Activated T-cell treated with anti-CD3 and anti-CD28 coated beads, Interleukin-2, amount 50 U/mL, for 72 hours (primary cell): Measurements from ENCODE around the gene MPV17L. TPM values are rescaled to one million over a fixed set of nuclear protein-coding genes. Genes with fewer than 3 reads are reported as not detected.
"Not testable (repeated sequence)": the region's sequence is repeated elsewhere in the genome, so short reads cannot be mapped to it uniquely, and the experiment has no call there.

ENCODE experiments used
- ATAC-seq, 2 donors: fragments of 150-1000 bp; cut with Tn5 transposase; replicated peaks in 1 of 2; 2 replicates each; pipeline ENCODE4 v1.10.0; 2021; ENCODE audit warnings: moderate library complexity in 2 of 2, mild to moderate bottlenecking in 1 of 2
- DNase-seq, 2 donors: peaks; one replicate each; pipeline ENCODE4 v3.0.0; 2021 to 2022; ENCODE audit warnings: mixed read lengths in 1 of 2
- H3K27ac Mint-ChIP-seq: one replicate; pipeline ENCODE4 v1.8.0; 2022; ENCODE audit warnings: mild to moderate bottlenecking, moderate library complexity, mixed read lengths
- H3K27me3 Mint-ChIP-seq: one replicate; pipeline ENCODE4 v1.8.0; 2022; ENCODE audit warnings: low read depth, mixed read lengths
- H3K36me3 Mint-ChIP-seq, 2 donors: one replicate each; pipeline ENCODE4 v1.8.0; 2022; ENCODE audit warnings: mixed read lengths in 2 of 2, mild to moderate bottlenecking in 1 of 2; ENCODE audit not compliant: insufficient read depth in 2 of 2
- H3K4me1 Mint-ChIP-seq: one replicate; pipeline ENCODE4 v1.8.0; 2022; ENCODE audit warnings: low read depth, mixed read lengths
- H3K4me3 Mint-ChIP-seq, 2 donors: one replicate each; pipeline ENCODE4 v1.8.0; 2022; ENCODE audit warnings: mild to moderate bottlenecking in 2 of 2, mixed read lengths in 2 of 2, moderate library complexity in 2 of 2
- H3K9me3 Mint-ChIP-seq, 2 donors: one replicate each; pipeline ENCODE4 v1.8.0; 2022; ENCODE audit warnings: mixed read lengths in 2 of 2
- total RNA-seq, 2 donors: library from RNA; stranded (reverse); gene quantifications; one replicate each; pipeline ENCODE4 v1.2.3, GENCODE V29; 2022

The MPV17L gene
- total RNA-seq, 2 donors from 2014 or later: 0.05 to 0.17 TPM

- H3K36me3 Mint-ChIP-seq, H3K4me1 Mint-ChIP-seq, DNase-seq, H3K9me3 Mint-ChIP-seq, ATAC-seq, H3K4me3 Mint-ChIP-seq, H3K27ac Mint-ChIP-seq: not testable (repeated sequence)
- H3K27me3 Mint-ChIP-seq: peaks cover 16% of the 10 kb centered on the region
Measured at GRCh38 chr16:15421696-15422095, 26.1 kb downstream of the MPV17L start.

GRCh38 chr16:15422222-15422621 lies 26.7 kb downstream of the MPV17L start:
- Mint-ChIP-seq H3K27me3 (peaks cover 18% of the 10 kb centered on the region), H3K36me3 (no peaks in the 10 kb centered on the region), H3K4me3 (no peak overlapping the region), H3K4me1 (no peaks in the 10 kb centered on the region), H3K27ac (no peak overlapping the region), H3K9me3 (no peaks in the 10 kb centered on the region)
- ATAC-seq (no peak), DNase-seq (no peak)

DNA sequence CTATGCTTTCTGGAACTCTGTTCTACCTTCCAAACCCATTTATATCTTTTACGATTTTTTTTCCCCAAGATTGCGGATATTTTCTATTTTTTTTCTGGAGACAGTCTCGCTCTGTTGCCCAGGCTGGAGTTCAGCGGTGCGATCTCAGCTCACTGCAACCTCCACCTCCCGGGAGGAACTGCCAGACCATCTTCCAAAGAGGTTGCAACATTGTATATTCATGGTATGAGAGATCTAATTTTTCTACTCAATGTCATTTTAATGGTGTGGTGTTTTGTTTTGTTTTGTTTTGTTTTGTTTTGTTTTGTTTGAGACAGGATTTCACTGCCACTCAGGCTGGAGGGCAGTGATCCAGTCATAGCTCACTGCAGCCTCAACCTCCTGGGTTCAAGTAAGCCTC lies 30.3 kb downstream of the MPV17L start:
- Mint-ChIP-seq H3K9me3 (no peaks in the 10 kb centered on the region), H3K36me3 (no peaks in the 10 kb centered on the region), H3K4me1 (no peaks in the 10 kb centered on the region), H3K27me3 (peaks cover 18% of the 10 kb centered on the region), H3K27ac (no peak overlapping the region), H3K4me3 (no peak overlapping the region)
- DNase-seq (no peak), ATAC-seq (no peak)

DNA sequence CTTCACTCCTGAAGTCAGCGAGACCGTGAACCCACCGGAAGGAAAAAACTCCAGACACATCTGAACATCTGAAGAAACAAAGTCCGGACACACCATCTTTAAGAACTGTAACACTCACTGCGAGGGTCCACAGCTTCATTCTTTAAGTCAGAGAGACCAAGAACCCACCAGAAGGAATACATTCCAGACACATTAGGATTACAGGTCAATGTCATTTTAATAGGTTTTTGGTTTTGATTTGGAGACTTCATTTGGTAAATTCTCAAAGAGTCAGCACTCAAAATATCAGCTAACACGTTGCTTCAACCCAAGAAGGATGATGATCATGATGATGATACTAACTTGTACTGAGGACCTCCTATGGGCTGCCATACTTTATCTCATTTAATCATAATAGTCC lies 31.2 kb downstream of the MPV17L start:
- no peak overlapping the region for H3K4me3 Mint-ChIP-seq
- no peaks in the 10 kb centered on the region for H3K4me1 Mint-ChIP-seq
- ATAC-seq (no peak), DNase-seq (no peak)
- no peaks in the 10 kb centered on the region for H3K9me3 Mint-ChIP-seq
- H3K27me3 Mint-ChIP-seq: peaks cover 16% of the 10 kb centered on the region
- no peak overlapping the region for H3K27ac Mint-ChIP-seq
- H3K36me3 Mint-ChIP-seq: no peaks in the 10 kb centered on the region

GRCh38 chr16:15427648-15428239 lies 32.2 kb downstream of the MPV17L start:
- H3K27ac Mint-ChIP-seq: no peak overlapping the region
- H3K4me3 Mint-ChIP-seq: no peak overlapping the region
- peaks cover 10% of the 10 kb centered on the region for H3K27me3 Mint-ChIP-seq
- peak; percentile 66 to 69 for ATAC-seq
- DNase-seq: peak; percentile 52 to 57
- H3K9me3 Mint-ChIP-seq: no peaks in the 10 kb centered on the region
- H3K36me3 Mint-ChIP-seq: no peaks in the 10 kb centered on the region
- no peaks in the 10 kb centered on the region for H3K4me1 Mint-ChIP-seq

- ATAC-seq, H3K27ac Mint-ChIP-seq, DNase-seq, H3K36me3 Mint-ChIP-seq, H3K4me3 Mint-ChIP-seq, H3K9me3 Mint-ChIP-seq: not testable (repeated sequence)
- peaks cover 19% of the 10 kb centered on the region for H3K4me1 Mint-ChIP-seq
- peaks cover 38% of the 10 kb centered on the region for H3K27me3 Mint-ChIP-seq
Measured at GRCh38 chr16:15430884-15431283, 35.3 kb downstream of the MPV17L start.

DNA sequence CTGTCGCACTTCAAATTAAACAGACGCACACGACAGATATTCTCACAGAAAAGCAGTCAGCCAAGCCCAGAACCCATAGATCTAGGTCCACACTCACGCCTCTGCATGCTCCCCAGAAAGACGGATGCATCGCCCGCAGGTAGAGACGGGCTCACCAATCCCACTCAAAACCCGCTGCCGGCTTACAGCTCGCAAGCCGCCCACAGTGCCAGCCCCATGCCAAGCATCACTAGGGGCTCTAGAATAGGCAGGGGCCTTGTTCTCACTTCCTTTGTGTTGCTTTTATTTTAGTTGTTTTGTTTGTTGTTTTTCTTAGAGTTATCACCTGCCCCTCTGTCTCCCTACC lies 38.5 kb downstream of the MPV17L start:
- H3K36me3 Mint-ChIP-seq: peaks cover 0 to 2% of the 10 kb centered on the region in 2 donors
- H3K27ac Mint-ChIP-seq: no peak overlapping the region
- ATAC-seq: peak; percentile 53 to 56
- peaks cover 21% of the 10 kb centered on the region for H3K4me1 Mint-ChIP-seq
- no peaks in the 10 kb centered on the region for H3K9me3 Mint-ChIP-seq
- DNase-seq: no peak
- peak overlapping the region; percentile 92 to 95 for H3K4me3 Mint-ChIP-seq
- peaks cover 37% of the 10 kb centered on the region for H3K27me3 Mint-ChIP-seq

GRCh38 chr16:15434425-15435215 lies 39.1 kb downstream of the MPV17L start, which contains the start of gene BMERB1:
Gene BMERB1, plus strand, starts transcription at chr16:15434588. Its CDS starts 66 bp downstream, at chr16:15434654.
- Mint-ChIP-seq H3K4me3 (peak within 1 kb of the TSS; percentile 92 to 95), H3K4me1 (peaks cover 21% of the 10 kb centered on the region), H3K27ac (peak within 1 kb of the TSS; percentile 86), H3K27me3 (peaks cover 37% of the 10 kb centered on the region), H3K9me3 (no peaks in the 10 kb centered on the region), H3K36me3 (peaks cover 0 to 2% of the 10 kb centered on the region in 2 donors)
- ATAC-seq (peak; percentile 92 to 96), DNase-seq (peak; percentile 78 to 85)

DNA sequence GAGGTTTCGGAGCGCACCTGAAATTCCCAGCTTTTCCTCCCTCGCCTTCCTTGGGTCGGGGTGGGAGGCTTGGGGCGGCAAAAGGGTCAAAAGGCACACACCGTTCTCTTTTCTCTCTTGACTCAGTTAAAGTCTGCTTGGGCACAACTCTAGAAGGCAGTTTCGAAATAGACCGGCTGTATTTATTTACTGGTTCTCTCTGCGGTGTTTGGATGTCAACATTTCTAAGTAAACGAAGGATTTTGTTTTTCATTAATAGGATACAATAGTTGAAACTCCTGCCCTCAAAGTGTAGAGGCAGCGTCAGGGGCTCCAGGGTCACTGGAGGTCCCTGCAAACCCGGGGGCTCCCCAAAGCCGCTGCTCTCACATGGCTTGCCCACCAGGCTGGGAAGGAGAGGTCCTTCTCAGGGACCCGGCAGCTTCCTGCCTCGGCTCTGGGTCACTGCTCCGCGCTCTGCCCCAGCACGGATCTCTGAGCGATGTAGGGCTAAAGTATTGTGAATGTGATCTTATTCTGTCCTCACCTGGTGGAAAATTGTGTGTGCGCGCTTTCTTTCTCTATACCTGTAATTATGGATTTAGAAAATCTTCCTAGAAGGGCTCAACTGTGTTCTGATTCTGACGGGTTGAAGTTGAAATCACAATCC lies 39.8 kb downstream of the MPV17L start:
- Mint-ChIP-seq H3K27me3 (peaks cover 37% of the 10 kb centered on the region), H3K4me3 (peak overlapping the region; percentile 92 to 95), H3K4me1 (peaks cover 21% of the 10 kb centered on the region), H3K9me3 (no peaks in the 10 kb centered on the region), H3K36me3 (peaks cover 0 to 2% of the 10 kb centered on the region in 2 donors), H3K27ac (peak overlapping the region; percentile 79)
- ATAC-seq: no peak
- DNase-seq: peak in 1 of 2 donors; percentile 12

GRCh38 chr16:15439102-15439501 lies 43.5 kb downstream of the MPV17L start:
- H3K36me3 Mint-ChIP-seq: peaks cover 0 to 2% of the 10 kb centered on the region in 2 donors
- H3K4me3 Mint-ChIP-seq: no peak overlapping the region
- DNase-seq (no peak), ATAC-seq (no peak)
- H3K27ac Mint-ChIP-seq: peak overlapping the region; percentile 79
- H3K4me1 Mint-ChIP-seq: peaks cover 16% of the 10 kb centered on the region
- H3K9me3 Mint-ChIP-seq: no peaks in the 10 kb centered on the region
- peaks cover 20% of the 10 kb centered on the region for H3K27me3 Mint-ChIP-seq

- no peak for ATAC-seq
- H3K27me3 Mint-ChIP-seq: peaks cover 16% of the 10 kb centered on the region
- peaks cover 0 to under 1% of the 10 kb centered on the region in 2 donors for H3K36me3 Mint-ChIP-seq
- no peak for DNase-seq
- no peak overlapping the region for H3K4me3 Mint-ChIP-seq
- no peaks in the 10 kb centered on the region for H3K9me3 Mint-ChIP-seq
- peaks cover 12% of the 10 kb centered on the region for H3K4me1 Mint-ChIP-seq
- H3K27ac Mint-ChIP-seq: no peak overlapping the region
Measured at GRCh38 chr16:15439521-15439920, 44.0 kb downstream of the MPV17L start.

DNA sequence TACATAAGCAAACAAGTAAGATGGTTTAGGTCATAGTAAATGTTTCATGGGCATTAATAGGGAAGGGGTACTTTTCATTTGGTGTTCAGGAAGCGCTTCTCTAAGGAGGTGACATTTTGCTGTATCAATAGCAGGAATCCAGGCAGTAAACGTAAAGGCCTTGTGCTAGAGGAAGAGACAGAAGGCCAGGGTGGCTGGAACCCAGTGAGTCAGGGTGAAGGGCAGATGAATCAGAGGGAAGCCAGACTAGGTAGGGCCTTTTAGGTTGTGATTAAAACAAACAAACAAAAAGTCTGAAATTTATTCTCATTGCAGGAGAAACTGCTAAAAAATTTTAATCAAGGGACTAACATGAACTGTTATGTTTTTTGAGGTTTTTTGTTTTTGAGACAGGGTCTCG lies 45.3 kb downstream of the MPV17L start:
- DNase-seq (no peak), ATAC-seq (no peak)
- no peak overlapping the region for H3K4me3 Mint-ChIP-seq
- H3K27me3 Mint-ChIP-seq: peaks cover 5% of the 10 kb centered on the region
- peaks cover 0 to 4% of the 10 kb centered on the region in 2 donors for H3K9me3 Mint-ChIP-seq
- H3K36me3 Mint-ChIP-seq: peaks cover 4 to 5% of the 10 kb centered on the region in 2 donors
- H3K27ac Mint-ChIP-seq: no peak overlapping the region
- peaks cover 2% of the 10 kb centered on the region for H3K4me1 Mint-ChIP-seq

GRCh38 chr16:15442140-15442539 lies 46.6 kb downstream of the MPV17L start:
- not testable (repeated sequence) for H3K27me3 Mint-ChIP-seq, H3K4me1 Mint-ChIP-seq, H3K27ac Mint-ChIP-seq, H3K36me3 Mint-ChIP-seq, H3K9me3 Mint-ChIP-seq, DNase-seq, ATAC-seq, H3K4me3 Mint-ChIP-seq
